ENCODE results near the gene KRT85.

Gene KRT85

GRCh38 chr12:52347551-52348510 is 19.4 kb downstream of the KRT85 start:
- no peak for TF ChIP-seq SIN3A (IDR thresholded peaks at IDR 0.05; ENCODE audit: borderline replicate concordance, insufficient read depth, low read length)
- TF ChIP-seq FOXP2 (optimal IDR thresholded peaks at IDR 0.05; ENCODE audit: borderline replicate concordance, extremely low read depth, extremely low read length, insufficient read depth), result no peak
- no peak for TF ChIP-seq REST (IDR thresholded peaks at IDR 0.05; ENCODE audit: insufficient read depth in 1 of 2, low read depth in 2 of 2, low read length in 2 of 2)
- no peak for TF ChIP-seq TAF1 (IDR thresholded peaks at IDR 0.05; ENCODE audit: borderline replicate concordance, insufficient read depth, low read length)
- TF ChIP-seq POLR2AphosphoS5 (IDR thresholded peaks at IDR 0.05; ENCODE audit: low read depth, low read length), result no peak

GRCh38 chr12:52347016-52347415 is 20.3 kb downstream of the KRT85 start:
- TF ChIP-seq SIN3A (IDR thresholded peaks at IDR 0.05; ENCODE audit: borderline replicate concordance, insufficient read depth, low read length) (no peak), REST (IDR thresholded peaks at IDR 0.05; ENCODE audit: insufficient read depth in 1 of 2, low read depth in 2 of 2, low read length in 2 of 2) (no peak), TAF1 (IDR thresholded peaks at IDR 0.05; ENCODE audit: borderline replicate concordance, insufficient read depth, low read length) (no peak), FOXP2 (optimal IDR thresholded peaks at IDR 0.05; ENCODE audit: borderline replicate concordance, extremely low read depth, extremely low read length, insufficient read depth) (no peak), POLR2AphosphoS5 (IDR thresholded peaks at IDR 0.05; ENCODE audit: low read depth, low read length) (no peak)

- TF ChIP-seq TAF1 (IDR thresholded peaks at IDR 0.05; ENCODE audit: borderline replicate concordance, insufficient read depth, low read length) (no peak), FOXP2 (optimal IDR thresholded peaks at IDR 0.05; ENCODE audit: borderline replicate concordance, extremely low read depth, extremely low read length, insufficient read depth) (no peak), SIN3A (IDR thresholded peaks at IDR 0.05; ENCODE audit: borderline replicate concordance, insufficient read depth, low read length) (no peak), REST (IDR thresholded peaks at IDR 0.05; ENCODE audit: insufficient read depth in 1 of 2, low read depth in 2 of 2, low read length in 2 of 2) (no peak), POLR2AphosphoS5 (IDR thresholded peaks at IDR 0.05; ENCODE audit: low read depth, low read length) (no peak)
Observed at GRCh38 chr12:52346593-52346992, 20.7 kb downstream of the KRT85 start.

- no peak for TF ChIP-seq TAF1 (IDR thresholded peaks at IDR 0.05; ENCODE audit: borderline replicate concordance, insufficient read depth, low read length)
- TF ChIP-seq FOXP2 (optimal IDR thresholded peaks at IDR 0.05; ENCODE audit: borderline replicate concordance, extremely low read depth, extremely low read length, insufficient read depth), result no peak
- TF ChIP-seq POLR2AphosphoS5 (IDR thresholded peaks at IDR 0.05; ENCODE audit: low read depth, low read length), result no peak
- TF ChIP-seq SIN3A (IDR thresholded peaks at IDR 0.05; ENCODE audit: borderline replicate concordance, insufficient read depth, low read length), result no peak
- TF ChIP-seq REST (IDR thresholded peaks at IDR 0.05; ENCODE audit: insufficient read depth in 1 of 2, low read depth in 2 of 2, low read length in 2 of 2), result no peak
Observed at GRCh38 chr12:52344111-52344510, 23.2 kb downstream of the KRT85 start.
